Stimulated activated CD8-positive, alpha-beta memory T cell treated with anti-CD3 and anti-CD28 coated beads, Interleukin-15, amount 100 ng/mL, for 1 hour (primary cell): ENCODE data around the gene CENPU.

Source experiments
- DNase-seq: peaks from one replicate; pipeline ENCODE4 v3.0.0-alpha.2; 2020; ENCODE audit warnings: low read depth

CENPU gene

GRCh38 chr4:184705692-184706091 is 28.2 kb downstream of the CENPU start:
- no peak for DNase-seq

GRCh38 chr4:184702114-184702513 is 31.8 kb downstream of the CENPU start:
- DNase-seq = no peak

- DNase-seq = no peak
Measured at GRCh38 chr4:184699941-184700340, 34.0 kb downstream of the CENPU start.

GRCh38 chr4:184697956-184698355 is 35.9 kb downstream of the CENPU start:
- no peak for DNase-seq

GRCh38 chr4:184695178-184695896 is 38.6 kb downstream of the CENPU start:
- DNase-seq = no peak

- DNase-seq = no peak
Measured at GRCh38 chr4:184694412-184694956, 39.4 kb downstream of the CENPU start.

- DNase-seq = no peak
Measured at GRCh38 chr4:184693056-184693455, 40.8 kb downstream of the CENPU start.

GRCh38 chr4:184689681-184690080 is 44.2 kb downstream of the CENPU start:
- no peak for DNase-seq

GRCh38 chr4:184688447-184688846 is 45.4 kb downstream of the CENPU start:
- DNase-seq = no peak

GRCh38 chr4:184688005-184688404 is 45.9 kb downstream of the CENPU start:
- DNase-seq = no peak

- DNase-seq = no peak
Measured at GRCh38 chr4:184684491-184685189, 49.3 kb downstream of the CENPU start.

- DNase-seq = no peak
Measured at GRCh38 chr4:184681916-184682315, 52.0 kb downstream of the CENPU start.

GRCh38 chr4:184680698-184681097 is 53.2 kb downstream of the CENPU start:
- no peak for DNase-seq

- no peak for DNase-seq
Measured at GRCh38 chr4:184675821-184676492, 57.9 kb downstream of the CENPU start.

- DNase-seq = no peak
Measured at GRCh38 chr4:184675018-184675417, 58.9 kb downstream of the CENPU start.

- no peak for DNase-seq
Measured at GRCh38 chr4:184674011-184674410, 59.9 kb downstream of the CENPU start.

- no peak for DNase-seq
Measured at GRCh38 chr4:184672741-184673140, 61.2 kb downstream of the CENPU start.

GRCh38 chr4:184671101-184671500 is 62.8 kb downstream of the CENPU start:
- DNase-seq = no peak

GRCh38 chr4:184669251-184669650 is 64.6 kb downstream of the CENPU start:
- DNase-seq = no peak

GRCh38 chr4:184668511-184669114 is 65.3 kb downstream of the CENPU start:
- no peak for DNase-seq

GRCh38 chr4:184668096-184668495 is 65.8 kb downstream of the CENPU start:
- no peak for DNase-seq

GRCh38 chr4:184666670-184667069 is 67.2 kb downstream of the CENPU start:
- no peak for DNase-seq
